ENCODE data around the gene PPP4R2.

PPP4R2 gene

DNA sequence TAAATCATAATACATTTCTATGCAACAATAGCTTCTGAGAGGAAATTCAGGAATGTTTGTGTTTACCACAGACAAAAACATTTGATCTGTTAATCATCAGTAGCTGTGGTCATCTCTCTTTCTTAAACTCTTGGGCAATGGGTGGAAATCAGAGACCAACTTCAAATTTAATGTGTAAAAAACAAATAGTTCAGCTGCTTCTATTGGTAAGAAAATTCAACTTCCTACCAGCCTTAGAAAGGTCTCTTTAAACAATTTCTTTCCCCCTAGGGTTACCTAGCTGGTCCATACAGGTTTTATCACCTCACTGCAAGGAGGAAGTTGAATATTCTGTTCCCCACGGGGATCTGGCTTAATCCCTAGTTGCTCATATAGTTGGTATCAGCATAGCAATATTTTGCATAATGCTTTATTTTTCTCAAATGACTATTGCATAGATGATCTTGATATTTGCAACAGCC lies 20.3 kb upstream of the PPP4R2 start:
- FAIRE-seq (no peak), DNase-seq (ENCODE audit: insufficient read length, low spot score) (no peak)
- TF ChIP-seq, protein P1, sequence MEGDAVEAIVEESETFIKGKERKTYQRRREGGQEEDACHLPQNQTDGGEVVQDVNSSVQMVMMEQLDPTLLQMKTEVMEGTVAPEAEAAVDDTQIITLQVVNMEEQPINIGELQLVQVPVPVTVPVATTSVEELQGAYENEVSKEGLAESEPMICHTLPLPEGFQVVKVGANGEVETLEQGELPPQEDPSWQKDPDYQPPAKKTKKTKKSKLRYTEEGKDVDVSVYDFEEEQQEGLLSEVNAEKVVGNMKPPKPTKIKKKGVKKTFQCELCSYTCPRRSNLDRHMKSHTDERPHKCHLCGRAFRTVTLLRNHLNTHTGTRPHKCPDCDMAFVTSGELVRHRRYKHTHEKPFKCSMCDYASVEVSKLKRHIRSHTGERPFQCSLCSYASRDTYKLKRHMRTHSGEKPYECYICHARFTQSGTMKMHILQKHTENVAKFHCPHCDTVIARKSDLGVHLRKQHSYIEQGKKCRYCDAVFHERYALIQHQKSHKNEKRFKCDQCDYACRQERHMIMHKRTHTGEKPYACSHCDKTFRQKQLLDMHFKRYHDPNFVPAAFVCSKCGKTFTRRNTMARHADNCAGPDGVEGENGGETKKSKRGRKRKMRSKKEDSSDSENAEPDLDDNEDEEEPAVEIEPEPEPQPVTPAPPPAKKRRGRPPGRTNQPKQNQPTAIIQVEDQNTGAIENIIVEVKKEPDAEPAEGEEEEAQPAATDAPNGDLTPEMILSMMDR (IDR thresholded peaks at IDR 0.05; ENCODE audit: insufficient read depth, missing control alignments) = no peak

DNA sequence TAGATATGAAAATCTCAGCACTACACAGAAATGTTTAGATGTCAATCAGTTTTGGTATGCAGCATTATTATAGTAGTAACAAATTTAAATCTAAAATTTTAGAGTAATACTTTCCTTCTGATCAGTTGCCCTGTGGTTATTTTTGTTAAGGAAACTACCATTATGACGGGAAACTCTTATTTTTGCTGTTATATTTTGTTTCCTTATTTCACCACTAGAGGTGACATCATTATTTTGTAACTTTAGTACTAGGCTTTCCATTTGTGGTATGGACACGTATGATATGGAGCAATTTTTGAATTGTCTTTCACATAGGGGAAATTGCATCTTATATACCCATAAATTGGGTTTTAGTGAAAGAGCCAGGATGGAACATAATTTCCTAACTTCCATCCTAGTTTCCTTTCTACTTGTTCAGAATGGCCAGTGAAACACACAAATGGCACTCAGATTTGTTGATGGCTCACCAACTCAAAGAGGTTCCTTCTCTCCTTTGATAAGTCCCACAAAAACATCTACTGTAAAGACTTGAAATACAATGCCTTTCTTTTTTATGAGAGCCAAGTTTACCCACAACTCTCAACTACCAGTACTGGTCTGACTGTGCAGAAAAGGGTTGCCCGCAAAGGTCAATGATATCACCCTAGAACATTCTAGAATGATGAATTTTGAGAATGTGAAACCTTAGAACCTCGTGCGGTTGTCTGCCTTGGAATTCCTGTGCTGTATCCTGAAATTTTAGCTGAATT lies 19.4 kb upstream of the PPP4R2 start:
- DNase-seq (ENCODE audit: insufficient read length, low spot score) (no peak), FAIRE-seq (peak; percentile 64)
- TF ChIP-seq, protein P1 (IDR thresholded peaks at IDR 0.05; ENCODE audit: insufficient read depth, missing control alignments) = no peak

DNA sequence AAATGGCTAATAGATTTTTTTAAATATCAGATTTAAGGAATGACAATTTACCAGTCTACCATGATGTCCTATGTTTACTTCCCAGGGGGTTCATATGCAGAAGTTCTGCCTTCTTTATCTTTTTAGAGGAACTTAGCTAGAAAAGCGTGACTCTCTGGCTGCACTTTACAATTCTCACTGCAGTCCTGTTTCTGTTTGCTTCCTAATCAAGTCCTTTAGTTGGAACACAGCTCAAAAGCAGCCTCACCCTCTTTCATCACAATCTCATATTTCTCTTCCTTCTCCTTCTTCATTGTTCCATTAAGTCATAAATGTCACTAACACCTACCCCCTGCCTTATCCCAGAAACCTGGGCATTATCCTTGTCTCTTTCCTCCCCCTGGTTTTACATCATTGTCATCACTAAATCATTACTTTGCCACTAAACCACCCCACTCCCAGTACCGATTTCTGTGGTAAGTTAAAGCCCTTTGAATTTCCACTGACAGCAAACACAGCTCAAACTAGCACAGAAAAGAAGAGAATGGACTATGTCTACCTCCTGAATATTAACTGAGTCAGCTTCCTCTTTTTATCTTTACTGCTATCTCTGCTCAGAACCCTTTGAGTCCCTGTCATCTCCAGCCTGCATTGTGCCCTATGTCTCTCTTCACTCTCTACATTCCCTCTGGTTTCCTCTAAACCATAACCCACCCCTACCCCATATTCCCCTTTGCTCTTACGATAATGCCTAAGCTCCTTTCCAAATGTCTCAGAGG lies 13.8 kb upstream of the PPP4R2 start:
- FAIRE-seq (no peak), DNase-seq (ENCODE audit: insufficient read length, low spot score) (no peak)
- TF ChIP-seq, protein P1 (IDR thresholded peaks at IDR 0.05; ENCODE audit: insufficient read depth, missing control alignments) = no peak

DNA sequence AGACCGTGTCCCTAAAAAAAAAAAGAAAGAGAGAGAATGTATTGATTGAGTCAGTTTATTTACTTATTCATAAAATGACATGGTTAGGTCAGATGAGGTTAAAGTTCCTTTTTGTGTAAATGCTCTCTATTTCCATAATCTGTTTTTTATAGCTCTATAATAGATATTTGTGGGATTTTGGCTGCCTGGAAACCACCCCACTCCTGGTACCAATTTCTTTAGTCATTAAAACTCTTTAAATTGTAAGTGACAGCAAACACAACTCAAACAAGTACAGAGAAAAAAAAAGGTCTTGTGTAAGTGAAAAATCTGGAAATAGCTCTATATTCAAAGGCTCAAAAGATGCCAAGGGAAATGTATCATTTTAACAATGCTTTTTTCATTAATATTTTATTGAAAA lies 11.0 kb upstream of the PPP4R2 start:
- FAIRE-seq (no peak), DNase-seq (ENCODE audit: insufficient read length, low spot score) (no peak)
- TF ChIP-seq, protein P1 (IDR thresholded peaks at IDR 0.05; ENCODE audit: insufficient read depth, missing control alignments) = no peak

DNA sequence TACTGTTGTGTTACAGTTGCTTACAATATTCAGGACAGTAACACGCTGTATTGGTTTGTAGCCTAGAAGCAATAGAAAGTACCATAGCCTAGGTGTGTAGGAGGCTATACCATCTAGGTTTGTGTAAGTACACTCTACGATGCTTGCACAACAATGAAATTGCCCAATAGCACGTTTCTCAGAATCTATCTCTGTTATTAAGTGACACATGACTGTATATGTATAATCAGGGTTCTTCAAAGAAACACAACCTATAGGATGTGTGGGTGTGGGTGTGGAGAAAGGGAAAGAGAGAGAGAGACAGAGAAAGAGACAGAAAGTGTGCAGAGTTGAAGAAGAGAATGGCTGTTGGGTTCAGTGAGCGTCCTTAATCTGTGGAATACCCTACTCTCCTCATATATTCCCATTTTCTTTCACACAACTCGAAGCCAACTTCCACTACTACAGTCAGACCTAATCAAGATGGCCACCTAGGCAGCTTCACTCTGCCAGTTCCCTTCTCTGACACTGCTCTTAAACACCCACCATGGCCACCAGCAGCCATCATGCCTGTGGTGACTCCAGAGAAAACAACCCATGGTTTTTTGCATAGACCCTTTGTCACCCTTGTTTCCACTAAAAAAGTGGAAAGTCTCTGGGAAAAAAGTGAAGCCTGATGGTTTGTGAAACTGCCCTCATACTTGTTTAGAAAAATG lies 5.8 kb upstream of the PPP4R2 start:
- FAIRE-seq = no peak
- TF ChIP-seq, protein P1 (IDR thresholded peaks at IDR 0.05; ENCODE audit: insufficient read depth, missing control alignments) = no peak
- DNase-seq (ENCODE audit: insufficient read length, low spot score) = no peak

DNA sequence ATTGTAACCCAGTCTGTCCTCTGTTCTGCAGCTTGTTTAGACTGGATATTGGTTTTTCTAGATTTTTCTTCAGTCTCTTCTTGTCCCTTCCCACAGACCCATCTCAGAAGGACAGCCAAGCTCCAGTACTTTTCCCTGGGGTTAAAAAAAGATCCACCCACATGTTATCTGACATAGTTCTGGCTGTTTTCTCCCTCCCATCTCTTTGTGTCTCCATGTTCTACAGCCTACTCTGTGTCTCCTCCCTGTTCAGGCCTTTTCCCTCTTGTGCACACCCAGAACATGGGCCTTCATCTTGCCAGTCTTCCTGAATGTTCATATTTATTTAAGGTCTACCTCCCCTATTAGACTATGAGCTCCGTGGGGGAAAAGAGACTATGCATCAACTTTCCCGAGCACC lies 5.1 kb upstream of the PPP4R2 start:
- TF ChIP-seq, protein P1 (IDR thresholded peaks at IDR 0.05; ENCODE audit: insufficient read depth, missing control alignments) = no peak
- DNase-seq (ENCODE audit: insufficient read length, low spot score) (no peak), FAIRE-seq (no peak)
